DMS153 (cell line): ENCODE data around the gene CDKN2AIP.
A peak's percentile ranks its signal among the peaks of the same experiment; 100 is the strongest.

Experiments used
- DNase-seq: peaks from one replicate; lab custom pipeline; 2025; lab: John Stamatoyannopoulos, UW

The CDKN2AIP gene

GRCh38 chr4:183444214-183445096 lies at the start of gene CDKN2AIP:
TSS of gene CDKN2AIP (plus strand) at chr4:183444636. CDS start at chr4:183444798, 162 bp downstream.
- DNase-seq: peak; percentile 91

GRCh38 chr4:183395395-183395794 lies 49.0 kb upstream of the CDKN2AIP start:
- no peak for DNase-seq

GRCh38 chr4:183396227-183396637 lies 48.2 kb upstream of the CDKN2AIP start:
- no peak for DNase-seq

- DNase-seq: no peak
Measured at GRCh38 chr4:183397741-183398297, 46.6 kb upstream of the CDKN2AIP start.

GRCh38 chr4:183398298-183399125 lies 45.9 kb upstream of the CDKN2AIP start:
- peak; percentile 13 for DNase-seq

- no peak for DNase-seq
Measured at GRCh38 chr4:183399126-183399522, 45.3 kb upstream of the CDKN2AIP start.

- DNase-seq: no peak
Measured at GRCh38 chr4:183399616-183400015, 44.8 kb upstream of the CDKN2AIP start.

- no peak for DNase-seq
Measured at GRCh38 chr4:183400035-183400434, 44.4 kb upstream of the CDKN2AIP start.

- no peak for DNase-seq
Measured at GRCh38 chr4:183401473-183401872, 43.0 kb upstream of the CDKN2AIP start.

GRCh38 chr4:183402771-183403170 lies 41.7 kb upstream of the CDKN2AIP start:
- DNase-seq: peak; percentile 60

- DNase-seq: no peak
Measured at GRCh38 chr4:183403486-183403885, 41.0 kb upstream of the CDKN2AIP start.

- DNase-seq: no peak
Measured at GRCh38 chr4:183403961-183404360, 40.5 kb upstream of the CDKN2AIP start.

- no peak for DNase-seq
Measured at GRCh38 chr4:183405303-183405702, 39.1 kb upstream of the CDKN2AIP start.

GRCh38 chr4:183407128-183407585 lies 37.3 kb upstream of the CDKN2AIP start:
- DNase-seq: peak; percentile 77

GRCh38 chr4:183407635-183408464 lies 36.6 kb upstream of the CDKN2AIP start:
- no peak for DNase-seq

GRCh38 chr4:183408796-183409195 lies 35.6 kb upstream of the CDKN2AIP start:
- DNase-seq: no peak

- no peak for DNase-seq
Measured at GRCh38 chr4:183409483-183409882, 35.0 kb upstream of the CDKN2AIP start.

- DNase-seq: no peak
Measured at GRCh38 chr4:183409934-183410333, 34.5 kb upstream of the CDKN2AIP start.

GRCh38 chr4:183411291-183411861 lies 33.1 kb upstream of the CDKN2AIP start:
- DNase-seq: no peak

GRCh38 chr4:183412821-183413220 lies 31.6 kb upstream of the CDKN2AIP start:
- DNase-seq: no peak
